A549 (cell line): Measurements from ENCODE around the gene MAGI1. TPM values are rescaled to one million over a fixed set of nuclear protein-coding genes. Genes with fewer than 3 reads are reported as not detected.

Experiments
- ATAC-seq, 2 experiments: fragments of 200-7000 bp in 1 of 2; fragments of >200 bp in 1 of 2; cut with Nextera tagmentation in 1 of 2; cut with Tn5 transposase in 1 of 2; 3 replicates each; pipeline versions ENCODE4 v1.8.0 to v1.9.1; 2018 to 2020; ENCODE audit warnings: mild to moderate bottlenecking in 1 of 2, moderate library complexity in 1 of 2
- CTCF ChIA-PET: fragments of 300-600 bp; sonication (Branson Sonifier 250); formaldehyde crosslinking; extraction: SDS; loops from one replicate; lab custom pipeline; 2021; ENCODE audit warnings: antibody characterized with exemption, inconsistent platforms; lab: Yijun Ruan, JAX
- POLR2A ChIA-PET: fragments of 350-600 bp; formaldehyde crosslinking; extraction: SDS; loops from one replicate; lab custom pipeline; 2021; ENCODE audit warnings: antibody characterized with exemption, inconsistent platforms; lab: Yijun Ruan, JAX
- DNase-seq, 2 experiments: peaks; one replicate each; pipeline versions ENCODE4 v3.0.0 to v3.0.0-alpha.2; 2011 to 2016; ENCODE audit warnings: low read depth in 1 of 2, low spot score in 1 of 2
- FAIRE-seq: peaks from 2 replicates; lab custom pipeline; 2011; peaks lifted over from hg19 to GRCh38; lab: Jason Lieb, UNC
- H3K27ac ChIP-seq, 2 experiments: fragments of >200 bp; sonication (Bioruptor Twin); formaldehyde crosslinking; 3 replicates each; pipeline ENCODE4 v1.5.1; 2016 to 2017
- H3K4me1 ChIP-seq: fragments of >200 bp; sonication (Bioruptor Twin); formaldehyde crosslinking; 3 replicates; pipeline ENCODE4 v1.6.1; 2016
- H3K4me2 ChIP-seq: fragments of >200 bp; sonication (Bioruptor Twin); formaldehyde crosslinking; 3 replicates; pipeline ENCODE4 v1.6.1; 2016
- H3K4me3 ChIP-seq: fragments of >200 bp; sonication (Bioruptor Twin); formaldehyde crosslinking; 3 replicates; pipeline ENCODE4 v1.5.1; 2016
- H3K9me3 ChIP-seq: fragments of >200 bp; sonication (Bioruptor Twin); formaldehyde crosslinking; 3 replicates; pipeline ENCODE4 v1.6.1; 2016
- BCL3 ChIP-seq: fragments of >200 bp; sonication (Bioruptor Twin); formaldehyde crosslinking; IDR thresholded peaks from 3 replicates; pipeline ENCODE4 v1.6.1; 2016
- CBX2 ChIP-seq: fragments of 200-600 bp; sonication (generic); IDR thresholded peaks from 2 replicates; pipeline ENCODE4 v1.6.1; 2016; ENCODE audit warnings: low read depth, mild to moderate bottlenecking, borderline replicate concordance
- EHF ChIP-seq: fragments of 250-450 bp; sonication (Bioruptor Pico); IDR thresholded peaks from 2 replicates; pipeline ENCODE4 v1.5.0; 2020; ENCODE audit warnings: mild to moderate bottlenecking
- ESRRA ChIP-seq: fragments of 150-350 bp; IDR thresholded peaks from 2 replicates; pipeline ENCODE4 v1.6.1; 2014; ENCODE audit warnings: mild to moderate bottlenecking, low read length, borderline replicate concordance
- FOSL2 ChIP-seq, 2 experiments: fragments of 450-650 bp in 1 of 2; fragments of >200 bp in 1 of 2; sonication (Bioruptor Twin) in 1 of 2; formaldehyde crosslinking; IDR thresholded peaks; 2 replicates each; pipeline versions ENCODE4 v1.5.0 to v1.6.1; 2016 to 2020; ENCODE audit warnings: mild to moderate bottlenecking in 1 of 2, moderate library complexity in 1 of 2
- GATA3 ChIP-seq: IDR thresholded peaks from 2 replicates; pipeline ENCODE4 v1.6.1; 2012; ENCODE audit warnings: borderline replicate concordance
- HOXA7 ChIP-seq: fragments of 250-450 bp; sonication (Bioruptor Pico); IDR thresholded peaks from 2 replicates; pipeline ENCODE4 v1.5.0; 2020; ENCODE audit warnings: mild to moderate bottlenecking, moderate library complexity
- HOXB5 ChIP-seq: fragments of 250-450 bp; sonication (Bioruptor Pico); IDR thresholded peaks from 2 replicates; pipeline ENCODE4 v1.5.0; 2020; ENCODE audit warnings: mild to moderate bottlenecking, moderate library complexity
- JUN ChIP-seq, 2 experiments: fragments of >200 bp; sonication (Bioruptor Twin); formaldehyde crosslinking; IDR thresholded peaks; 2 replicates in 1 of 2; 3 replicates in 1 of 2; pipeline ENCODE4 v1.6.1; 2016 to 2017
- JUNB ChIP-seq: fragments of >200 bp; sonication (Bioruptor Twin); formaldehyde crosslinking; IDR thresholded peaks from 2 replicates; pipeline ENCODE4 v1.6.1; 2016
- KDM1A ChIP-seq: fragments of 200-600 bp; sonication (generic); IDR thresholded peaks from 2 replicates; pipeline ENCODE4 v1.6.1; 2016; ENCODE audit warnings: low read depth, mild to moderate bottlenecking
- KDM5A ChIP-seq: fragments of 200-600 bp; sonication (generic); IDR thresholded peaks from 2 replicates; pipeline ENCODE4 v1.6.1; 2016; ENCODE audit warnings: antibody characterized with exemption, mild to moderate bottlenecking
- NPAS2 ChIP-seq: fragments of 250-450 bp; sonication (Bioruptor Pico); IDR thresholded peaks from 2 replicates; pipeline ENCODE4 v1.8.0; 2022; ENCODE audit warnings: mild to moderate bottlenecking, moderate library complexity, borderline replicate concordance
- NR3C1 ChIP-seq: fragments of >200 bp; sonication (Bioruptor Twin); formaldehyde crosslinking; IDR thresholded peaks from 3 replicates; pipeline ENCODE4 v1.6.1; 2017
- PBX3 ChIP-seq: IDR thresholded peaks from 2 replicates; pipeline ENCODE4 v1.6.1; 2012
- POLR2A ChIP-seq: IDR thresholded peaks from 2 replicates; pipeline ENCODE4 v1.6.1; 2012; ENCODE audit warnings: mild to moderate bottlenecking, low read length
- RARB ChIP-seq: fragments of 250-450 bp; sonication (Bioruptor Pico); IDR thresholded peaks from 2 replicates; pipeline ENCODE4 v1.8.0; 2021; ENCODE audit warnings: mild to moderate bottlenecking, moderate library complexity
- RCOR1 ChIP-seq: fragments of 150-350 bp; IDR thresholded peaks from 2 replicates; pipeline ENCODE4 v1.6.1; 2014; ENCODE audit warnings: antibody characterized with exemption, low read length, low read depth
- RFX5 ChIP-seq: fragments of 450-650 bp; IDR thresholded peaks from 2 replicates; pipeline ENCODE4 v1.7.1; 2014; ENCODE audit warnings: antibody characterized with exemption, mild to moderate bottlenecking, moderate library complexity
- RNF2 ChIP-seq: fragments of 200-600 bp; sonication (generic); IDR thresholded peaks from 2 replicates; pipeline ENCODE4 v1.6.1; 2016; ENCODE audit warnings: low read depth, mild to moderate bottlenecking, antibody characterized with exemption, moderate library complexity, borderline replicate concordance
- TFCP2L1 ChIP-seq: fragments of 250-450 bp; sonication (Bioruptor Pico); IDR thresholded peaks from 2 replicates; pipeline ENCODE4 v1.5.0; 2021; ENCODE audit warnings: mild to moderate bottlenecking
- ZSCAN20 ChIP-seq: fragments of 250-450 bp; sonication (Bioruptor Pico); IDR thresholded peaks from 2 replicates; pipeline ENCODE4 v1.8.0; 2022; ENCODE audit warnings: mild to moderate bottlenecking, moderate library complexity
- WGBS: methylation state at CpG from one replicate; pipeline ENCODE4 v1.1.6; 2017; ENCODE audit errors: missing lambda C conversion rate; 5-methylcytosine and 5-hydroxymethylcytosine counted together
- polyA plus RNA-seq, 4 experiments: library from polyadenylated mRNA; depleted of rRNA in 3 of 4; stranded (reverse); fragments of >200 nt; fragmentation: RNase III in 1 of 4; extraction: RNeasy Plus Mini Kit Qiagen cat#74134 plus additional on column Dnase treatment in 1 of 4; gene quantifications; 2 replicates in 3 of 4; 3 replicates in 1 of 4; pipeline ENCODE4 v1.2.3, GENCODE V29; 2011 to 2017
- TF ChIP-seq, protein P1 (sequence below): fragments of 250-450 bp; sonication (Bioruptor Pico); IDR thresholded peaks from 2 replicates; pipeline ENCODE4 v1.5.0; 2020; ENCODE audit warnings: low read depth, mild to moderate bottlenecking, moderate library complexity
- TF ChIP-seq, protein P2 (sequence below): fragments of 450-650 bp; IDR thresholded peaks from 2 replicates; pipeline ENCODE4 v1.6.1; 2014; ENCODE audit warnings: antibody characterized with exemption

MAGI1 gene
- polyA plus RNA-seq, 2 of the 4 experiments (the other 2 are of a cell fraction): 4.7 to 6.6 TPM

DNA sequence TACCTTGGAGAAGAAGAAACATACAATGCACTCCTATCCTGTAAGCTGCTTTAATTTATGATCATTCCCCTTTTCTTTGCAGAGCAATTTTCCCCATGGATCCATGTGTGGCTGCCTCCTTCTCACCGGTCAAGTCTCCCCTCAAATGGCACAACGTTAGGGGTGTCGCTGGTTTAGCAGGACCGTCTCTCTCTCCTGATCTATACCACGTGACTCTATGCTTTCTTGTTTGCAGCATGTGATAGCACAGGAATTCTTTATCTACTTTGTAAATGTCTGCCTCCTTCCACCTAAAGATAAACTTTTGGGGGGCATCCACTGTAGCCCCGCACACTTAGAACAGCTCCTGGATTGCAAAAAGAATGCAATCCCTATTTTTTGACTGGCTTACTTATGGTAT lies 506.0 kb downstream of the MAGI1 start:
- FAIRE-seq: no peak
- no peak overlapping the region for H3K27ac ChIP-seq
- no peak overlapping the region for H3K4me2 ChIP-seq
- no peaks in the 10 kb centered on the region for H3K9me3 ChIP-seq
- 70% methylated on average over 6 of the region's 6 CpGs for WGBS
- POLR2A ChIA-PET: no interaction called here
- H3K4me1 ChIP-seq: no peaks in the 10 kb centered on the region
- DNase-seq: no peak
- no peak for ATAC-seq
- CTCF ChIA-PET: no interaction called here
- no peak overlapping the region for H3K4me3 ChIP-seq
- TF ChIP-seq, protein P1, sequence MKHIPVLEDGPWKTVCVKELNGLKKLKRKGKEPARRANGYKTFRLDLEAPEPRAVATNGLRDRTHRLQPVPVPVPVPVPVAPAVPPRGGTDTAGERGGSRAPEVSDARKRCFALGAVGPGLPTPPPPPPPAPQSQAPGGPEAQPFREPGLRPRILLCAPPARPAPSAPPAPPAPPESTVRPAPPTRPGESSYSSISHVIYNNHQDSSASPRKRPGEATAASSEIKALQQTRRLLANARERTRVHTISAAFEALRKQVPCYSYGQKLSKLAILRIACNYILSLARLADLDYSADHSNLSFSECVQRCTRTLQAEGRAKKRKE (CRISPR knock-in tag): no peak
- TF ChIP-seq RARB (CRISPR knock-in tag) (no peak), ZSCAN20 (no peak), CBX2 (no peak), JUN (IDR thresholded peaks at IDR 0.05) (no peak), PBX3 (no peak), NPAS2 (CRISPR knock-in tag) (no peak), POLR2A (no peak), JUNB (no peak)

GRCh38 chr3:65532215-65532614 lies 506.5 kb downstream of the MAGI1 start:
- FAIRE-seq (no peak), ATAC-seq (no peak), DNase-seq (no peak)
- H3K4me2 ChIP-seq: no peak overlapping the region
- POLR2A ChIA-PET: no interaction called here
- no peak overlapping the region for H3K27ac ChIP-seq
- WGBS: 91% methylated on average over 4 of the region's 4 CpGs
- no peaks in the 10 kb centered on the region for H3K9me3 ChIP-seq
- no peak overlapping the region for H3K4me3 ChIP-seq
- CTCF ChIA-PET: no interaction called here
- TF ChIP-seq HOXA7 (CRISPR knock-in tag): no peak
- TF ChIP-seq EHF (CRISPR knock-in tag): no peak
- no peak for TF ChIP-seq ESRRA
- no peak for TF ChIP-seq RCOR1
- TF ChIP-seq RARB (CRISPR knock-in tag): no peak
- no peak for TF ChIP-seq HOXB5 (CRISPR knock-in tag)
- TF ChIP-seq, protein P2, sequence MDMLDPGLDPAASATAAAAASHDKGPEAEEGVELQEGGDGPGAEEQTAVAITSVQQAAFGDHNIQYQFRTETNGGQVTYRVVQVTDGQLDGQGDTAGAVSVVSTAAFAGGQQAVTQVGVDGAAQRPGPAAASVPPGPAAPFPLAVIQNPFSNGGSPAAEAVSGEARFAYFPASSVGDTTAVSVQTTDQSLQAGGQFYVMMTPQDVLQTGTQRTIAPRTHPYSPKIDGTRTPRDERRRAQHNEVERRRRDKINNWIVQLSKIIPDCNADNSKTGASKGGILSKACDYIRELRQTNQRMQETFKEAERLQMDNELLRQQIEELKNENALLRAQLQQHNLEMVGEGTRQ: no peak
- no peak for TF ChIP-seq NR3C1
- TF ChIP-seq FOSL2 (IDR thresholded peaks at IDR 0.05): no peak
- TF ChIP-seq FOSL2 (CRISPR knock-in tag; IDR thresholded peaks at IDR 0.05): no peak
- no peak for TF ChIP-seq GATA3
- TF ChIP-seq ZSCAN20: no peak
- no peak for TF ChIP-seq BCL3
- TF ChIP-seq TFCP2L1 (CRISPR knock-in tag): no peak
- no peak for TF ChIP-seq RNF2
- no peak for TF ChIP-seq KDM1A
- no peak for TF ChIP-seq RFX5
- TF ChIP-seq KDM5A: no peak
- H3K4me1 ChIP-seq: no peaks in the 10 kb centered on the region
